Hepatocyte (in vitro differentiated cells): ENCODE measurements around the gene C20orf204. TPM values are rescaled to one million over a fixed set of nuclear protein-coding genes. Genes with fewer than 3 reads are reported as not detected.

ENCODE experiments used
- DNase-seq: peaks from one replicate; pipeline ENCODE4 v3.0.0-alpha.2; 2016; ENCODE audit warnings: low spot score
- H2AFZ ChIP-seq: fragments of 200-600 bp; sonication (generic); 2 replicates; pipeline ENCODE4 v1.6.0; 2016; ENCODE audit warnings: antibody characterized with exemption, mild to moderate bottlenecking
- H3K27ac ChIP-seq: fragments of 200-600 bp; sonication (generic); 2 replicates; pipeline ENCODE4 v1.5.1; 2016; ENCODE audit warnings: mild to moderate bottlenecking
- H3K27me3 ChIP-seq: fragments of 200-600 bp; sonication (generic); 2 replicates; pipeline ENCODE4 v1.6.1; 2016
- H3K36me3 ChIP-seq: fragments of 200-600 bp; sonication (generic); replicated peaks from 2 replicates; pipeline ENCODE4 v1.5.1; 2016; ENCODE audit warnings: low read depth; ENCODE audit not compliant: insufficient read depth
- H3K4me1 ChIP-seq: fragments of 200-600 bp; sonication (generic); 2 replicates; pipeline ENCODE4 v1.5.1; 2016; ENCODE audit warnings: mild to moderate bottlenecking, moderate library complexity; ENCODE audit not compliant: insufficient read depth
- H3K4me2 ChIP-seq: fragments of 200-600 bp; sonication (generic); 2 replicates; pipeline ENCODE4 v1.6.0; 2016
- H3K4me3 ChIP-seq: fragments of 200-600 bp; sonication (generic); 2 replicates; pipeline ENCODE4 v1.5.1; 2016; ENCODE audit warnings: mild to moderate bottlenecking
- H3K79me2 ChIP-seq: fragments of 200-600 bp; sonication (generic); 2 replicates; pipeline ENCODE4 v1.6.0; 2017; ENCODE audit warnings: mild to moderate bottlenecking
- H3K9me2 ChIP-seq: fragments of 200-600 bp; sonication (generic); replicated peaks from 2 replicates; pipeline ENCODE4 v1.6.0; 2017; ENCODE audit warnings: mild to moderate bottlenecking; ENCODE audit not compliant: insufficient read depth
- H3K9me3 ChIP-seq: fragments of 200-600 bp; sonication (generic); 2 replicates; pipeline ENCODE4 v1.5.1; 2016; ENCODE audit warnings: low read depth, mild to moderate bottlenecking
- H4K20me1 ChIP-seq: fragments of 200-600 bp; sonication (generic); 2 replicates; pipeline ENCODE4 v1.6.0; 2016; ENCODE audit warnings: mild to moderate bottlenecking; ENCODE audit not compliant: insufficient read depth, poor library complexity, severe bottlenecking
- CTCF ChIP-seq: fragments of 200-600 bp; sonication (generic); IDR thresholded peaks from 2 replicates; pipeline ENCODE4 v1.5.1; 2016; ENCODE audit warnings: antibody characterized with exemption, mild to moderate bottlenecking; ENCODE audit not compliant: poor library complexity
- EZH2 ChIP-seq: fragments of 200-600 bp; sonication (generic); IDR thresholded peaks from 2 replicates; pipeline ENCODE4 v1.6.1; 2016; ENCODE audit warnings: antibody characterized with exemption, mild to moderate bottlenecking, borderline replicate concordance
- EZH2phosphoT487 ChIP-seq: fragments of 200-600 bp; sonication (generic); IDR thresholded peaks from one replicate; pipeline ENCODE4 v1.6.1; 2018; ENCODE audit warnings: antibody characterized with exemption, mild to moderate bottlenecking, low read depth, moderate library complexity; ENCODE audit not compliant: unreplicated experiment, severe bottlenecking
- WGBS: methylation state at CpG from one replicate; pipeline ENCODE4 v1.1.6; 2016; ENCODE audit warnings: low lambda C conversion rate; ENCODE audit errors: missing lambda C conversion rate; 5-methylcytosine and 5-hydroxymethylcytosine counted together
- polyA plus RNA-seq: library from polyadenylated mRNA; unstranded; fragments of >200 nt; fragmentation: Nextera tagmentation; extraction: Ambion mirVana; gene quantifications from 2 replicates; pipeline ENCODE4 v1.2.1, GENCODE V29; 2016
- total RNA-seq: library from RNA; depleted of rRNA; stranded (reverse); fragments of >200 nt; gene quantifications from 2 replicates; pipeline ENCODE4 v1.2.3, GENCODE V29; 2014

Gene C20orf204
- total and polyA plus RNA-seq, 2 experiments from 2014 or later: 0.57 to 1.7 TPM

- WGBS: 39% methylated on average over 32 of the region's 33 CpGs
- H4K20me1 ChIP-seq: no peaks in the 10 kb centered on the region
- H3K27ac ChIP-seq: no peak overlapping the region
- H3K4me1 ChIP-seq: peaks cover 27% of the 10 kb centered on the region
- H3K27me3 ChIP-seq: no peaks in the 10 kb centered on the region
- TF ChIP-seq EZH2phosphoT487: no peak
- peak; percentile 79 for TF ChIP-seq CTCF
- no peak for TF ChIP-seq EZH2
- no peaks in the 10 kb centered on the region for H3K79me2 ChIP-seq
- H3K4me2 ChIP-seq: no peak overlapping the region
- DNase-seq: peak; percentile 87
- H3K4me3 ChIP-seq: no peak overlapping the region
- no peaks in the 10 kb centered on the region for H3K9me3 ChIP-seq
- H2AFZ ChIP-seq: no peak overlapping the region
- H3K9me2 ChIP-seq: no peaks in the 10 kb centered on the region
- H3K36me3 ChIP-seq: no peaks in the 10 kb centered on the region
Observed at GRCh38 chr20:64057628-64058498, 21.9 kb downstream of the C20orf204 start.

- no peaks in the 10 kb centered on the region for H3K9me2 ChIP-seq
- H3K36me3 ChIP-seq: no peaks in the 10 kb centered on the region
- peaks cover 3% of the 10 kb centered on the region for H3K79me2 ChIP-seq
- no peak overlapping the region for H3K4me3 ChIP-seq
- H3K27ac ChIP-seq: no peak overlapping the region
- 81% methylated on average over 12 of the region's 12 CpGs for WGBS
- H3K4me2 ChIP-seq: no peak overlapping the region
- peaks cover 27% of the 10 kb centered on the region for H3K4me1 ChIP-seq
- H4K20me1 ChIP-seq: no peaks in the 10 kb centered on the region
- no peak overlapping the region for H2AFZ ChIP-seq
- H3K27me3 ChIP-seq: no peaks in the 10 kb centered on the region
- no peak for DNase-seq
- no peaks in the 10 kb centered on the region for H3K9me3 ChIP-seq
- TF ChIP-seq EZH2 (no peak), CTCF (no peak), EZH2phosphoT487 (no peak)
Observed at GRCh38 chr20:64058536-64058935, 22.6 kb downstream of the C20orf204 start.

DNA sequence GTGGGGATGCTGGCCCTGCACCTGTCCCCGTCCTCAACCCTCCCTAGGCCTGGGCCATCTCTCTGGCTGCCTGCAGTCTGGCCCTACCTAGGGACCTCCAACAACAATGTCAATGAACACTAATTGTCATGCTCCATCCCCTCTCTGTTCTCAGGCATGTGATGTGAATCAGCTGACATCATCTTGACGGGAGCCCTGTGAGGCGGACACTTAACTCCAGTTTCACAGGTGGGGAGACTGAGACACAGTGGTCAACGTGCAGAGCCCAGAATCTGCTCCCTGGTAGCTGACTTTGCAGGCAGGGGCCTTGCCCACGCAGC is 26.3 kb downstream of the C20orf204 start:
- Histone ChIP-seq H3K9me2 (no peaks in the 10 kb centered on the region), H3K4me2 (peak overlapping the region; percentile 86), H2AFZ (peak overlapping the region; percentile 74), H3K9me3 (no peaks in the 10 kb centered on the region), H3K36me3 (no peaks in the 10 kb centered on the region), H3K4me1 (peaks cover 17% of the 10 kb centered on the region), H3K27me3 (no peaks in the 10 kb centered on the region), H3K27ac (peak overlapping the region; percentile 93), H3K4me3 (no peak overlapping the region), H4K20me1 (no peaks in the 10 kb centered on the region), H3K79me2 (peaks cover 12% of the 10 kb centered on the region)
- WGBS: 74% methylated on average over 5 of the region's 5 CpGs
- TF ChIP-seq CTCF (no peak), EZH2 (no peak), EZH2phosphoT487 (no peak)
- no peak for DNase-seq
